NCI-H524 (cell line): ENCODE measurements around the gene CDK11A.
"Not testable (repeated sequence)": the region's sequence is repeated elsewhere in the genome, so short reads cannot be mapped to it uniquely, and the experiment has no call there.

Experiments used
- DNase-seq, 2 experiments: peaks; one replicate each; lab custom pipeline; 2025; lab: John Stamatoyannopoulos, UW

The CDK11A gene

DNA sequence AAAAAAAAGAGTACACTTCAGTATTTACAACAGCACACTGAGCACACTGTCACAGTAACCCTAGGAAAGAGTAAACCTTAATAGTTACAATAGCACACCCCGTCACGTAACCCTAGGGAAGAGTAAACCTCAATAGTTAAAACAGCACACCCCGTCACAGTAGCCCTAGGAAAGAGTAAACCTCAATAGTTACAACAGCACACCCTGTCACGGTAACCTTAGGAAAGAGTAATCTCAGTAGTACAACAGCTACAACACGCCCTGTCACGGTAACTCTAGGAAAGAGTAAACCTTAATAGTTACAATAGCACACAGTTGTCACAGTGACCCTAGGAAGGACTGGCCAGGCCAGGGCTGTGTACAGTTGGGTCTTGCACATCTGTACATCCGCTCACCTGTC is 3.0 kb downstream of the CDK11A start:
- no peak for DNase-seq

DNA sequence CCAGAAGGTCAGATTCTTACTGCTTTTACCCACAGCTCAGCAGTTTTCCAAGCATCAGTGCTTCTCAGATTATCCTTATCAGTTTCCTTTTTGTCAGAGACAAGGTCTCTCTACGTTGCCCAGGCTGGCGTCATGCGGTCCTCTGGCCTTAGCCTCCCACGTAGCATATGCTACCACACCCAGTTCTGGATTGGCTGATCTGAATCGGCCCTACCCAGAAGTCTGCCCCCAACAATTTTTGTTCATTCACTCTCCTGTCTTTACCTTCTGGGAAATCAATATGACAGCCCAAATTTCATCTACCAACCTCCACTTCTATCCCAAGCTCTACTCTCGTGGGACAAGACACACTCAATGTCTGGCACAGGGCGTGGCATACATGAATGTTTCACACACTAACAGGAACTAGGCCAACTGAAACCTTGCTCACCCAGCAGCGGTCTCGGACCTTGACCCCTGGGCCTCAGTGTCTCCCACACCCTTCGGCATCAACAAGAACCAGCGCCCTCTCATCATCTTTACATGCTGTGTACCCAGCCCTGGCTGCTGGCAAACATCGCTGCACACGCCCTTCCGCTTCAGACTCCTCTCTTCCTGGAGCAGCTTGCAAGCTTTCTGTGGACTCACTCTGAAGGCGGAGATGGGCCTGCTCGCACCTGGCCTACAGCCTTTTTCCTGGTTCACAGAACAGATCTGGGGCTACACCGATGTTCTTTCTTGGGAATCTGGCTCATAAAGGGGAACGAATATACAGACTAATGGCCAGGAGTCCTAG is 8.9 kb downstream of the CDK11A start:
- DNase-seq: not testable (repeated sequence)

DNA sequence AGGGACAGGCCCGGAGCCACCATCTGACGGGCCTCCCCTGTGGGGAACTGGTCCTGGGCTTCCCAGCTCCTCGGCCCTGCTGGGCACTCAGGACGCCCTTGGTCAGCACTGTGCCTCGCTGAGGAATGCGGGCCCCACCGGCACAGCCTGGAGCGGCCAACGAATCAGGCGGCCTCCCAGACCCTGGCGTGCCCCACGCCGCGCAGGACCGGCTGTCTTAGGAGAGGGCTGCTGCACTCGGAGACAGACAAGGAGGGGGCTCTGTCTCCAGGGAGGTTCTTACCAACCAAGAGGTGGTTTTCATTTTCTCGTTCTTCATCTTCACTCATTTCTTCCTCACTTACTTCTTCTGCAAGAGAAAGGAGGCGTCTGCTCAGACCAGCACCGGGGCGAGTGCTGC is 16.3 kb downstream of the CDK11A start:
- not testable (repeated sequence) for DNase-seq

DNA sequence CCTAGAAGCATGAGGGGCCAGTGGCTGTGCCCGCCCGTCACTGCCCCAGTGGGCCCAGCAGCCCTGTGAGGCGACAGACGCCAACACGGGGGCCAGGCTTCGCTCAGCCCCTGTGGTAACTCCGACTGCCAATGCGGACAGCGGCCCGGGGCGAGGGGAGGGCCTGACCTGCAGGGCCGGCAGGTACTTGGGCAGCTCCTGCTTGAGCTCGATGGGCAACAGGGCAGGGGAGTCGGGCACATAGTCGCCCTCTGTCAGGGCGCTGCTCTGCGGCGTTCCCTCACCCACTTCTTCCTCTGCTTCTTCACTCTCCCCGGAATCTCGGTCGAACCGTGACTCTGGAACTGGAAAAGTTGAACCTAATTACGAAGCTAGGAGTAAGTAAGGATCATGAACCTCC is 16.9 kb downstream of the CDK11A start:
- DNase-seq: not testable (repeated sequence)

DNA sequence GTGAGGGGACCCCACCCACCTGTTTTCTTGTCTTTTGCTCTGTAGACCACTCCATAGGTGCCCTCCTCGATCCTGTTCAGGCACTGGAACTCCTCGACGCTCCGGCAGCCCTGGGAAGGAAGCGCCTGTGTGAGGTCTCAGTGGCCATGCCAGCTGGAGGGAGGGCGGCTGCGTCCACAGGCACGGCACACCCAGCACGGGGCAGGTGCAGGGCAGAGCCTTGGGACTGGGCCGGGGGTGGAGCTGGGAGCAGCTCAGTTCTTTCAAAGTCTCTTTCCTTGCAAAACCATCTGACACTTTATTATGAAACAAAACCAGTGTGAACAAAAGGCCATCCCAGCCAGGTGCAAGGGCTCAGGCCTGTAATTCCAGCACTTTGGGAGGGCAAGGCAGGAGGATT is 18.5 kb downstream of the CDK11A start:
- not testable (repeated sequence) for DNase-seq

DNA sequence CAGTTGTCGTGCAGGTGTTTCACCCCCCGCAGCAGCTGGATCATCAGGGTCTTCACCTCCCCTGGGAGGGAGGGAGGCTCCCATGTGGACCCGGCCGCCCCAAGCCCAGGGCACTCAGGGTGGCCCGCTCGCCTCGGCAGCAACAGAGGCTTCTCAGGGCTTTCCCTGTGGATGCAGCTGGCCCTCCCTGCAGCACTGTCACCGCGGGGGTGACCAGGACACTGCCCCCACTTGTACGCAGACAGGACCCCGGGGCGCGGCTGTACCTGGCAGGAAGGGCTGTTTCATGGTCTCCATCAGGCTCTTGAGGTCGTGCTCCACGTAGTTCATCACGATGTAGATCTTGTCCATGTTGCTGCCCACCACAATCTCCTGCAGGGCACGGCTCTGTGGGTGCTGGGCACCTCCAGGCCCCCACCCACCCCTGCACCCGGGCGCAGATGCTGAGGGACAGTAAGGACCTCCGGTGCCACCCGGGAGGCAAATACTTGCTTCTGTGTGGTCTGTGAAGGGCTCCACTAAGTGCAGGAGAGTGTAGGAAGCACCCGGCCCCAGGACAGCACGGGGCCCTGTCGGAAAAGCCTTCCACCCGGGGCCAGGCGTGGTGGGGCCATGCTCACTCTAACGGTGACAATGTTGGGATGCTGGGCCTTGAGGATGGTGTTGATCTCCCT is 19.7 kb downstream of the CDK11A start:
- DNase-seq: not testable (repeated sequence)

DNA sequence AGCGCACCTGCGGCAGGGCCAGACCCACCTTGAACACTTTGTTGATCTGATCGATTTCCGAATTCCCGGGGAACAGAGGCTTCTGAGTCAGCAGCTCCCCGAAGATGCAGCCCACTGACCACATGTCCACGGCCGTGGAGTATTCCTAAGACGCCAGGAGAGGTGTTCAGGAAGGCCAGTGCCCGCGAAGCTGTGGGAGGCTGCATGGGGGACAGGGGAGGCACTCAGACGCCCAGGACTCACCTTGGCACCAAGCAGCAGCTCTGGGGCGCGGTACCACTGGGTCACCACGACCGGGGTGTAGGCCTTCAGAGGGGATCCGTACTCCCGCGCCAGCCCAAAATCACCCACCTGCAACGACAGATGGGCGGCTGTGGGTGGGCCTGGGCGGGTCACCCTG is 20.4 kb downstream of the CDK11A start:
- DNase-seq: no peak

DNA sequence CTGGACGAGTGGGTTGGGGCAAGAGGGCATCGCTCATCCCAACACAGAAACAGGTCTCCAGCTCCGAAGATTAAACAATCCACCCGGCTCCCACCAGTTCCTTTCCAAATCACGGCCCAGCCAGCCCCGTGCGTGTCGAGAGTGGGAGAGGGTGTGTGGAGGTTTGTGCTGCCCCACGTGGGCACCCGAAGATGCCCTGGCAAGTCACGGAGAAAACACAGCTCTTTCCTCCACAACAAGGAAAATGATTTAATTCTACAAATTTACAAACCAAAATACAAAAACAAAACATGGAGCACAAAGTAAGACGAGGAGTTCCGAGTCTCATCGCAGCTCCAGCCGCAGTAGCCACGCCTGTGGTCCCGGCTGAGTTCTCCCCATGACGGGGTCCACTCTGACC is 21.7 kb downstream of the CDK11A start:
- not testable (repeated sequence) for DNase-seq

DNA sequence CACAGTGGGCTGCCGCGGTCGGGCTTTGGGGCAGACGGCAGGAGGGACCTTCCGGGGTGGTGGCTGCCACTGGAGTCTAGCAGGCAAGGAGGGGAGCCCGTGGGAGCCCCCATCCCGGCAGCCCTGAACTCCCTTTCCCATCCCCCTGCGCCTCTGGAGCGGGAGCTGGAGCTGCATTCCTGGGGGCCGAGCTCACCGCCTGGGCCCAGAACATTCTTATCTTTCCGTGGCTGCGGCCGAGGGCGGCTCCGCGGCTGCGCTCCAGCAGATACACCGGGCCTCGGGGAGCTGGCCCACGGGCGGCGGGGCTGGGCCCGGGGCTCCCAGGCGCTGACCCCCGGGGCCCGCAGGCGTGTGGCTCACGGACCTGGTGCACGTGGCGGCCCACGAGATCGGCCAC is 23.6 kb downstream of the CDK11A start:
- DNase-seq: not testable (repeated sequence)

DNA sequence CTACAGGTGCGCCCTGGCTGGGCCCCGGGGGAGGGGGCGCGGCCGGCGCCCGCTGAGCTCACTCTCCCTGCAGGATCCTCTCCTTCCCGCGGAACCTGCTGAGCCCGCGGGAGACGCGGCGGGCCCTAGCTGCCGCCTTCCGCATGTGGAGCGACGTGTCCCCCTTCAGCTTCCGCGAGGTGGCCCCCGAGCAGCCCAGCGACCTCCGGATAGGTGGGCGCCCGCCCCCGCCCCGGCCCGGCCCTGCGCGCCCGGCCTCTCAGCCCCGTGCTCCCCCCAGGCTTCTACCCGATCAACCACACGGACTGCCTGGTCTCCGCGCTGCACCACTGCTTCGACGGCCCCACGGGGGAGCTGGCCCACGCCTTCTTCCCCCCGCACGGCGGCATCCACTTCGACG is 24.1 kb downstream of the CDK11A start:
- not testable (repeated sequence) for DNase-seq

DNA sequence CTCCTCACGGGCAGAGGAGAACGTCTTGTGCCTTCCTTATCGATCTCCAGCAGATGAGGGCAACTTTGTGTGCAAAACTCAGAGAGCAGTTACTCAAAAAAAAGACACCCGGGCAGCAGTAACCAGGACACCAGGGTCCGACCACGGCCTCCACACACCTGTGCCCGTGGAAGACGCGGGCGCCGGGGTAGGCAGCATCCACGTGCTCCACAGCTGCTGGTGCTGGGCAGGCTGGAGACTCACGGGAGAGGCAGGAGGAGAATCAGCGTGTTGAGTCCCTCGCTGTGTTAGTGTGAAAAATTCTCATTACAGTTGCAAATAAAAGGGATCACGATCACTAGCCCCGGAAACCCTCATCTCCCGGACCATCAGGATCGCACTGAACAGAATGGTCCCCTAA is 25.1 kb downstream of the CDK11A start:
- not testable (repeated sequence) for DNase-seq

DNA sequence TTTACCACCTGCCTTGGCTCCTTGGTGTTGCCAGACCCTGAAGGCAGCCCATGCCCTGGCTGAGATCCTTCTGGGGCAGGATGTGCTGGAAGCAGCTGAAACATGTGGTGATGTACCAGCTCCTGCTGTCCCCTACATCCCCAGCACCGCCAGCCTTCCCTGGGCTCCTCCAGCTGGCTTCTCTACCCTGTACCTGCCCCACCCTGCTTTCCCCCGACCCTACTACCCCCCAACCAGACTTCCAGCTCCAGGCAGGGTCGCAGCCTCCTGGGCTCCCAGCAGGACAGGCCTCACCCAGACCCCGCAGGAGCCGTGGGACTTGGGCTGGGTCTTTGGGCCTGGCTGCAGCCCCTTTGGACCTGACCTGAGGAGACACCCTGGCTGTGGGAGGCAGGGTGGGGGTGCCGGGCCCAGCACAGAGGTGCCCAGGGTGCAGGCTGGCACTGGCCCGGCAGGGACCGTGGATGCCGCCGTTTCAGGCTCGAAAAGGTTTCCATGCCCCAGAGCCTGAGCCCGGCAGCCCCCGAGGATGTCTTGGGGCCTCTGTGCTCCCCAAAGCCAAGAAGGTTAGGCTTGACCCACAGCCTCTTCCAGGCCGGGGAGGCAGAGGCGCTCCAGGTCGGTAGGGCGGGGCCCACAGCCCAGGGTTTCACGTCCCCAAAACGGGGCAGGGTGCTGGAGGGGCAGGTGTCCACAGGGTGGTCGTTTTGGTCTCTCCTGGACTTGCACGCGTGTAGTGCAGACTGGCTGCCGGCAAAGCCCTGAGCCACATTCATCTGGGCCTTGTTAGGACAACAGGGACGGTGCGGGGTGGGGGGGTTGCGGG is 26.6 kb downstream of the CDK11A start:
- DNase-seq: not testable (repeated sequence)

DNA sequence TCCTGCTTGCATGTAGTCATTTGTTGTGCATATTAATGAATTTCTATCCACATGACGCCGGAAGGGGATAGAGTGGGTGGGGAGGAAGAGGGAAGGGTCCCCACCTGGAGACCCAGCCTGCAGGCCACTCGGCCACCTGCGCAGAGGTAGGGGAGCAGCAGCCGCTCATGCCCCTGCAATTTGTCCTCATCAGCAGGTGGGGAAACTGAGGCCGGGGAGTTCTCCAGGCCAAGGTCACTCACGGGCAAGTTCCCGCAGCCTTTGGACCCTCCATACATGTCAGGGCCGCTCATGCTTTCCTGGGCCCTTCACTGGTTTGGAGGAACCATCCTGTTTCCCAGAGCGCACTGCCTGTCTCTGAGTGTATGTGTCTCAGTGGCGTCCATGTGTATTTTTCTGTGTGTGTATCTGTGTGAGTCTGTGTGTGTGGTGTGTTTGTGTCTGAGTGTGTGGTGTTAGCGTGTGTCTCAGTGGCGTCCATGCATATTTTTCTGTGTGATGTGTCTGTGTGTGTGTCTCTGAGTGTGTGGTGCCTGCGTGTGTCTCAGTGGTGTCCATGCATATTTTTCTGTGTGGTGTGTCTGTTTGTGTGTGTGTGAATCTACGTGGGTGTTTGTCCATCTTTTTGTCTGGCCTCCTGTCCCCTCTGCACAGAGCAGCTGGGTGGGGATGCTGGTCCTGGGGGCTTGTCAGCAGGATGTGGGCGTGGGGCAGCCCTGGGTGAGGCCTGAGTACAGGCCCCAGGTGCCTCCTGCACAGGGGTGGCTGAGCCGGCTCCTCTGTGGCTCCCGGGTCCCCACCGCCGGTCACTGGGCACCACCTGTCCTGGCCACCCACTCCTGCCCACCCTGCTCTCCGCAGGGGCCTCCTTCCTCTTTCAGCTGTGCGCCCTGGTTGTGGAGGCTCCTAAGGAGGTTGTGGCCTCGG is 27.5 kb downstream of the CDK11A start:
- DNase-seq: not testable (repeated sequence)

DNA sequence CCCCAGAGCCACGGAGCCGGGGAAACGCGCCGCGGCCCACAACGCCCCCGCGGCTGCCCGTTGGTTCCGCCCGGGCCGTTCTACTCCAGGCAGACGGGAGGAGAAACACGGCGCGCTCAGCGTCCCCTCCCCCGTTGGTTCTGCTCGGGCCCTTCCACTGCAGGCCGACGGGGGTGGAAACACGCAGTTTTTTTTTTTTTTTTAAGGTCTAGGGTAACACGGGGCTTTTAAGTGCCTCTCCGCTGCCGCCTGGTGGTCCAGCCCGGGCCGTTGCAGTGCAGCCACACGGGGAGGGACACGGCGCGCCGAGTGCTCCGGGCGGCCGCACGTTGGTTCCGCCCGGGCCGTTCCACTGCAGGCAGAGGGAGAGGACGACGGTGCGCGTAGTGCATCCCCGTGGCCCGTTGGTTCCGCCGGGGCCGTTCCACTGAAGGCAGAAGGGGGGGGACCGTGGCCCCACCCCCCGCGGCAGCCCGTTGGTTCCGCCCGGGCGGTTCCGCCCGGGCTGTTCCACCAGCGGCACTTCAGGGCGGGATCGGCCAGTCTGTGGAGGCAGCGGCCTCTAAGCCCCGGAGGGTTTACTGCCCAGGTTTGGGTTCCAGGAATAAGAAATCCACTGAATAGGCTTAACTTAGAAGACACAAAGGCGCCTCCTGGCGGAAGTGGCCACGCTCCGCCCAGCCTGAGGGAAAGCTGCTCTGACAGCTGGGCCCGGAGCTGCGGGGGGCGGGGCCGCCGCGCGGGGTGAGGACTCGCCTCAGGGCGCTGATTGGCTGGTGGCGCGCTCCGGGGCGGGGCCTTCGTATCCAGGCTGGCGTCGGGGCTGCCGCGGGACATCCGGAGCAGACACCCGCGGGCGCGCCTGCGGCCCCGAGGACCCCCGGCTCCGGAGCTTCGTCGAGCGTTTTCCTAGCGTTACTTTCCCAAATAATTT is 31.2 kb downstream of the CDK11A start, which contains the start of gene SLC35E2B:
Gene SLC35E2B (minus strand): TSS at position 82 of the 934 bp plus-strand sequence. CDS start 16,096 bp downstream, outside the sequence.
- DNase-seq: peak; percentile 67 to 80

DNA sequence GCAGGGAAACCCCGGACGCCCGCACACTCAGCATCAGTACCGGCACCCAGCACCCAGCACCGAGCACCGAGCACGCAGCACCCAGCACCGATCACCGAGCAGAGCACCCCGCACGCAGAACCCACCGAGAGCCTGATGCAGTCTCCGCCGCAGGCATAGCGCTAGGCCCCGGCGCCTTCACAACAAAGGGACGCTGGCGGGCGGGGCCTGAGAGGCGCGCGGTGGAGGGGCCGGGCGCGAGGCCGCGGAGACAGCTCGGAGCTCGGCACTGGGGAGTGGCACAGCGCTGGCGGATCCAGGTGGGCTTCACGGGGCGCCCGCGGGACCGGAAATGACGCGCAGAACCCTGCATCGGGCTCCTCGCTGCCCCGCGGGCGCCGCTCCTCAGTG is 31.8 kb downstream of the CDK11A start:
- peak; percentile 66 to 67 for DNase-seq

DNA sequence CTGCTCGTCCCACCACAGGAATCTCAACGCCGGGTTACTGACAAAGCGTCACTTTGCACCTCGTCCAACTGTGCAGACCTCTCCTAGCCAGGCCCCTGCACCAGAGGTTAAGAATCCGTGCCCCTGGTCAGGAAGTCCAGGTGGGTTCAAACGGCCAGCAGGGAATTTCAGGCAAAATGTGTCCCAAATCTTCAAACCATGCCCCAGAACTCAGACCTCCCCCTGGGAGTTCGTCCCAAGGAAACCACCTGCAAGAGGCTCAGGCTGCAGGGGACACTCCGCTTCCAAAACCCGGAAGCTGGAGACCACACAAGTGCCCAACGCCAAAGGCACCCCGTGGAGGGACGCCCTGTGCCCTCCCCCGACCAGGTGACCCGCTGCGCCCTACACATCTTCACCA is 32.7 kb downstream of the CDK11A start:
- not testable (repeated sequence) for DNase-seq

DNA sequence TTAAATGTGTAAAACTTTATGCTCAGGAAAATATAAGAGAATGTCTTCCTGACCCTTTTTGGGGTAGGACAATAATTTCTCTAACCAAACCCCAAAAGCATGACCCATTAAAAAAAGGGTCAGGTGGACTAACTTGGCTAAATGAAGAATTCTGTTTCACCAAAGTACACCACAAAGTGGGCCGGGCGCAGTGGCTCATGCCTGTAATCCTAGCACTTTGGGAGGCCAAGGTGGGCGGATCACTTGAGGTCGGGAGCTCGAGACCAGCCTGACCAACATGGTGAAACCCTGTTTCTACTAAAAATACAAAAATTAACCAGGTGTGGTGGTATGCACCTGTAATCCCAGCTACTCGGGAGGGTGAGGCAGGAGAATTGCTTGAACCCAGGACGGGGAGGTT is 34.6 kb downstream of the CDK11A start:
- not testable (repeated sequence) for DNase-seq

DNA sequence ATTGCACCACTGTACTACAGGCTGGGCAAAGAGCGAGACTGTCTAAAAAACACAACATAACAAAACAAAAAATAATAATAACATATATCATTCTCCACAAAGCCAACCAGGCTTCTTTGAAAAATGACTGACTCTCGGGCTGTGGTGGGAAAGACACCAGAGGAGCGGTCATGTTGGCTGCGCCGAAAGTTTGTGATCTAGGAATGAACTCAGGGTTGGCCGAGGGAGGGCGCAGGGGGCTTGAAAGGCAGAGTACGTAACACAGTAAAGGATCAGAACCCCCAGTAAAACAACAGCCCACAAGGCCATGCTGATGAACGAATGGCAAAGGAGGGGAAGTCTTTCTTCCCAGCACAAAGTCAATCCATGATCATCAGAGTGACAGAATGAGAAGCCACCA is 36.3 kb downstream of the CDK11A start:
- no peak for DNase-seq

DNA sequence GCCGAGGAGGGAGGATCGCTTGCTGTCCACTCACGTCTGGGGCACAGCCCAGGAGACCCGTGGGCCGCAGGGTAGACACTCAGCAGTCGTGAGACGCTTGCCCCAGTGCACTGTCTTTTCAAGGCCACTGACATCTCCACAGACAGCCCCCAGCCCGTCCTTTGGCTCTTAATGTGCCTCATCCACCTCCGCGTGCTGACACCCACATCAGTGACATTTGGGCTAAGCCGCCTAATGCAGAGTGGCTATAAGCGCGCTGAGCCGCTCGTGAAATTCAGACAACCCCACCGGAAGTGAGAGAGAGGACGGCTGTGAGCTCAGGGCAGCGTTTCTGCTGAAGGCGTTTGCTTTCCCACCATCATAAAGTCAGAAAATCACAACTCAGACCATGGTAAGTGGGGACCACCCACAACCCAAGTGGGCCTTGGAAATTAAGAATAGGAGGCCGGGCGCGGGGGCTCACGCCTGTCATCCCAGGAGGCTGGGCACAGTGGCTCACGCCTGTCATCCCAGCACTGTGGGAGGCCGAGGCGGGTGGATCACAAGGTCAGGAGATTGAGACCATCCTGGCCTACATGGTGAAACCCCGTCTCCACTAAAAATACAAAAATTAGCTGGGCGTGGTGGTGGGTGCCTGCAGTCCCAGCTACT is 40.0 kb downstream of the CDK11A start:
- no peak for DNase-seq
